IMR-90 (cell line): ENCODE results near the gene FMN2. TPM values are rescaled to one million over a fixed set of nuclear protein-coding genes. Genes with fewer than 3 reads are reported as not detected.
A peak's percentile ranks its signal among the peaks of the same experiment; 100 is the strongest.

Experiments
- ATAC-seq: fragments of 200-7000 bp; cut with Tn5 transposase; 2 replicates; pipeline ENCODE4 v1.9.1; 2020; ENCODE audit warnings: low read depth, mild to moderate bottlenecking, moderate library complexity
- BruUV-seq: library from RNA; stranded (reverse); fragments of 400-500 nt; replicated peaks from 2 replicates; lab custom pipeline; 2021; lab: Mats Ljungman, UMichigan
- CTCF ChIA-PET: fragments of 300-600 bp; formaldehyde crosslinking; extraction: SDS; loops from one replicate; lab custom pipeline; 2021; ENCODE audit warnings: antibody characterized with exemption; lab: Yijun Ruan, JAX
- POLR2A ChIA-PET: fragments of 300-600 bp; sonication (Branson Sonifier 250); formaldehyde crosslinking; loops from one replicate; lab custom pipeline; 2022; ENCODE audit warnings: antibody characterized with exemption; ENCODE audit not compliant: unreplicated experiment; lab: Charles Lee
- DNase-seq: peaks from one replicate; pipeline ENCODE4 v3.0.0; 2013
- H2AFZ ChIP-seq: replicated peaks from 2 replicates; pipeline ENCODE3; 2013; ENCODE audit warnings: low read length, mild to moderate bottlenecking; ENCODE audit not compliant: poor library complexity
- H2AK5ac ChIP-seq: 2 replicates; pipeline ENCODE4 v1.6.1; 2013; ENCODE audit warnings: low read depth, low read length, inconsistent platforms
- H2AK9ac ChIP-seq: replicated peaks from 2 replicates; pipeline ENCODE3; 2013; ENCODE audit warnings: mild to moderate bottlenecking, low read depth, low read length, moderate library complexity; ENCODE audit not compliant: poor library complexity
- H2BK120ac ChIP-seq: 2 replicates; pipeline ENCODE4 v1.6.1; 2013; ENCODE audit warnings: low read depth, low read length, inconsistent platforms
- H2BK15ac ChIP-seq: 3 replicates; pipeline ENCODE4 v1.6.1; 2013; ENCODE audit warnings: low read depth, low read length, inconsistent platforms
- H2BK20ac ChIP-seq: 2 replicates; pipeline ENCODE4 v1.6.1; 2013; ENCODE audit warnings: low read depth, mild to moderate bottlenecking, inconsistent platforms, low read length, moderate library complexity
- H2BK5ac ChIP-seq: 2 replicates; pipeline ENCODE4 v1.6.1; 2013; ENCODE audit warnings: mild to moderate bottlenecking, low read depth, low read length, inconsistent platforms; ENCODE audit not compliant: poor library complexity, severe bottlenecking
- H3K14ac ChIP-seq: replicated peaks from 2 replicates; pipeline ENCODE4 v1.6.1; 2013; ENCODE audit warnings: low read depth, low read length, inconsistent platforms
- H3K18ac ChIP-seq: 2 replicates; pipeline ENCODE4 v1.6.1; 2013; ENCODE audit warnings: low read depth, low read length, control low read depth
- H3K23ac ChIP-seq: 2 replicates; pipeline ENCODE4 v1.6.1; 2013; ENCODE audit warnings: low read depth, low read length, inconsistent platforms
- H3K27ac ChIP-seq: 2 replicates; pipeline ENCODE4 v1.5.1; 2013; ENCODE audit warnings: mild to moderate bottlenecking, control low read depth, low read length; ENCODE audit not compliant: insufficient read depth
- H3K27me3 ChIP-seq: 2 replicates; pipeline ENCODE4 v1.6.1; 2013; ENCODE audit warnings: low read length; ENCODE audit not compliant: control insufficient read depth, insufficient read depth
- H3K36me3 ChIP-seq: 2 replicates; pipeline ENCODE4 v1.6.1; 2013; ENCODE audit warnings: low read length, mixed read lengths; ENCODE audit not compliant: control insufficient read depth, insufficient read depth
- H3K4ac ChIP-seq: 2 replicates; pipeline ENCODE4 v1.6.1; 2013; ENCODE audit warnings: low read depth, low read length, inconsistent platforms
- H3K4me1 ChIP-seq: 2 replicates; pipeline ENCODE4 v1.6.1; 2013; ENCODE audit warnings: low read length, mixed read lengths; ENCODE audit not compliant: control insufficient read depth, insufficient read depth
- H3K4me2 ChIP-seq: 2 replicates; pipeline ENCODE4 v1.6.1; 2013; ENCODE audit warnings: low read depth, mild to moderate bottlenecking, control low read depth, low read length, moderate library complexity
- H3K4me3 ChIP-seq: 2 replicates; pipeline ENCODE4 v1.5.1; 2013; ENCODE audit warnings: low read depth, mild to moderate bottlenecking, control low read depth, low read length, moderate library complexity; ENCODE audit not compliant: insufficient read depth
- H3K56ac ChIP-seq: 2 replicates; pipeline ENCODE4 v1.6.1; 2013; ENCODE audit warnings: low read length, inconsistent platforms; ENCODE audit not compliant: insufficient read depth; ENCODE audit errors: extremely low read depth
- H3K79me1 ChIP-seq, 2 experiments: 2 replicates each; pipeline ENCODE4 v1.6.1; 2013; ENCODE audit warnings: low read length in 2 of 2, inconsistent platforms in 1 of 2, low read depth in 1 of 2
- H3K9ac ChIP-seq: 2 replicates; pipeline ENCODE4 v1.6.1; 2013; ENCODE audit warnings: low read depth, low read length, control low read depth
- H3K9me1 ChIP-seq: 2 replicates; pipeline ENCODE4 v1.6.1; 2013; ENCODE audit warnings: low read length, inconsistent platforms; ENCODE audit not compliant: insufficient read depth
- H3K9me3 ChIP-seq: 2 replicates; pipeline ENCODE4 v1.6.1; 2013; ENCODE audit warnings: low read length; ENCODE audit not compliant: control insufficient read depth, insufficient read depth
- H4K20me1 ChIP-seq: 2 replicates; pipeline ENCODE4 v1.6.1; 2013; ENCODE audit warnings: low read length, inconsistent platforms; ENCODE audit not compliant: insufficient read depth
- H4K5ac ChIP-seq: 2 replicates; pipeline ENCODE4 v1.6.1; 2013; ENCODE audit warnings: mild to moderate bottlenecking, low read depth, low read length, control low read depth
- H4K8ac ChIP-seq, 2 experiments: 2 replicates each; pipeline ENCODE4 v1.6.1; 2013; ENCODE audit warnings: low read depth in 2 of 2, low read length in 2 of 2, control low read depth in 1 of 2, inconsistent platforms in 1 of 2
- H4K91ac ChIP-seq: 2 replicates; pipeline ENCODE4 v1.6.1; 2013; ENCODE audit warnings: low read depth, low read length, inconsistent platforms; ENCODE audit not compliant: insufficient read depth
- BHLHE40 ChIP-seq: fragments of 150-350 bp; IDR thresholded peaks from 2 replicates; pipeline ENCODE4 v1.6.1; 2016; ENCODE audit warnings: mild to moderate bottlenecking, low read depth, low read length
- CEBPB ChIP-seq: IDR thresholded peaks from 2 replicates; pipeline ENCODE4 v1.6.1; 2012; ENCODE audit warnings: low read depth, low read length, improper control_type of control experiment
- RFX5 ChIP-seq: IDR thresholded peaks from 2 replicates; pipeline ENCODE4 v1.8.0; 2012; ENCODE audit warnings: low read depth, mild to moderate bottlenecking, low read length, moderate library complexity
- USF2 ChIP-seq: fragments of 150-350 bp; IDR thresholded peaks from 2 replicates; pipeline ENCODE4 v1.6.1; 2017; ENCODE audit warnings: mild to moderate bottlenecking, antibody characterized with exemption, low read length, low read depth
- WGBS, 2 experiments: methylation state at CpG; one replicate each; pipeline versions ENCODE4 v1.1.5 to v1.1.7; 2013; ENCODE audit warnings: missing lambda C conversion rate in 2 of 2; ENCODE audit not compliant: insufficient read length in 1 of 2; ENCODE audit errors: extremely low coverage in 2 of 2; 5-methylcytosine and 5-hydroxymethylcytosine counted together
- dilution Hi-C: fragments of 300-500 bp; cut with HindIII; formaldehyde crosslinking; loops from one replicate; pipeline ENCODE4 v1.14.3; 2018; ENCODE audit warnings: low sequenced_read_pairs; ENCODE audit not compliant: unreplicated experiment
- in situ Hi-C: fragments of 300-500 bp; cut with MboI; formaldehyde crosslinking; loops from 3 replicates; pipeline ENCODE4 v1.14.3; 2019; ENCODE audit warnings: low sequenced_read_pairs, inconsistent platforms, mixed read lengths
- intact Hi-C: fragments of 100-400 bp; cut with micrococcal nuclease; formaldehyde crosslinking; loops from 2 replicates; pipeline ENCODE4 v1.10.0; 2022
- polyA plus RNA-seq, 3 experiments: library from polyadenylated mRNA; depleted of rRNA; stranded (reverse); fragments of >200 nt; gene quantifications; 2 replicates each; pipeline ENCODE4 v1.2.3, GENCODE V29; 2012; ENCODE audit warnings: low replicate concordance in 1 of 3
- total RNA-seq: library from RNA; depleted of rRNA; stranded (reverse); fragments of >200 nt; gene quantifications from 2 replicates; pipeline ENCODE4 v1.2.3, GENCODE V29; 2012

The FMN2 gene
- total and polyA plus RNA-seq, 2 of the 4 experiments (the other 2 are of a cell fraction), result 29.0 to 35.8 TPM

DNA sequence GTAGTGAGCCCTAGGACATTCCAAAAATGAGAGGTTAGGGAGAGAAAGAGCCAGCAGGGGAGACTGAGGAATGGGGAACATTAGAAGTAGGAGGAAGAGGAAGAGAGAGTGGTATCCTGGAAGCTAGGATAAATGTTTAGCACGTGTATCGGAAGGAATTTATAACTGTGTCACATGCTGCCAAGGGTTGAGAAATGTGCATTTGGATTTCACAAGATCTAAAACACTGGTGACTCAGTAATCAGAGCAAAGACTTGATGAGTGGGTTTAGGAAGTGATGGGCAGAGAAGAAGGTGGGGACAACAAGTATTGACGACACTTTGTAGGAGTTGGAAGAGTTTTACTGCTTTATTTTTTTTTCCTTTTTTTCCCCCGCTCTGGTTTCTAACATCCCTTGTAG is 193.9 kb downstream of the FMN2 start:
- peak overlapping the region; percentile 69 for H2BK5ac ChIP-seq
- peaks cover 5% of the 10 kb centered on the region for H3K9me1 ChIP-seq
- H3K9me3 ChIP-seq, result peaks cover 3% of the 10 kb centered on the region; the same call in 1 of the 2 replicates
- peak overlapping the region; percentile 80; the same call in 1 of the 2 replicates for H3K18ac ChIP-seq
- TF ChIP-seq USF2, result peak; percentile 82
- TF ChIP-seq BHLHE40, result peak; percentile 82
- TF ChIP-seq CEBPB, result peak; percentile 95
- no peak for TF ChIP-seq RFX5
- peaks cover 2% of the 10 kb centered on the region; the same call in 1 of the 2 replicates for H3K36me3 ChIP-seq
- H2AFZ ChIP-seq, result no peak overlapping the region
- H3K4me3 ChIP-seq, result no peak overlapping the region
- DNase-seq (peak; percentile 65), ATAC-seq (no peak)
- BruUV-seq, result no TSS peak
- H2BK20ac ChIP-seq, result peak overlapping the region; percentile 96
- peak overlapping the region; percentile 77 for H3K23ac ChIP-seq
- H4K5ac ChIP-seq, result peak overlapping the region; percentile 69; the same call in 1 of the 2 replicates
- peak overlapping the region; percentile 41; the same call in 1 of the 2 replicates for H3K56ac ChIP-seq
- WGBS, 2 experiments, result 60% methylated on average over 2 of the region's 4 CpGs; no CpG with 5 or more reads in 1 of the 2 experiments
- peak overlapping the region; percentile 71 for H3K14ac ChIP-seq
- H3K4me2 ChIP-seq, result no peak overlapping the region
- no peaks in the 10 kb centered on the region for H4K20me1 ChIP-seq
- dilution Hi-C loops (no loop called here), intact Hi-C loops (no loop called here), in situ Hi-C loops (no loop called here)
- H4K91ac ChIP-seq, result peak overlapping the region; percentile 92
- CTCF ChIA-PET, result interaction anchor here (0.7 kb wide), 1 partner anchor 1219 kb away, joined by 3 read pairs; no protein-coding TSS in a partner anchor
- peak overlapping the region; percentile 96 for H3K4ac ChIP-seq
- peak overlapping the region; percentile 13; the same call in 1 of the 2 replicates for H3K27ac ChIP-seq
- H3K79me1 ChIP-seq, result peaks cover 26 to 71% of the 10 kb centered on the region in 2 experiments
- H4K8ac ChIP-seq, result peak overlapping the region; percentile 89 to 90
- H3K27me3 ChIP-seq, result no peaks in the 10 kb centered on the region
- H3K4me1 ChIP-seq, result peaks cover 6% of the 10 kb centered on the region
- peak overlapping the region; percentile 99; the same call in 2 of the 3 replicates for H2BK15ac ChIP-seq
- peak overlapping the region; percentile 62 for H2AK9ac ChIP-seq
- POLR2A ChIA-PET, result no interaction called here
- H3K9ac ChIP-seq, result no peak overlapping the region
- H2AK5ac ChIP-seq, result peak overlapping the region; percentile 99
- H2BK120ac ChIP-seq, result peak overlapping the region; percentile 76
